RWPE1 (cell line): ENCODE measurements around the gene UBAP2L.
A peak's percentile ranks its signal among the peaks of the same experiment; 100 is the strongest.

Source experiments
- CTCF ChIA-PET: fragments of 350-600 bp; sonication (Branson Sonifier 250); formaldehyde crosslinking; extraction: SDS; loops from one replicate; lab custom pipeline; 2021; lab: Yijun Ruan, JAX
- POLR2A ChIA-PET: fragments of 400-600 bp; formaldehyde crosslinking; extraction: SDS; loops from one replicate; lab custom pipeline; 2020; ENCODE audit warnings: antibody characterized with exemption; ENCODE audit not compliant: low non-redundant PET; lab: Yijun Ruan, JAX
- DNase-seq: peaks from one replicate; pipeline ENCODE4 v3.0.0; 2012; ENCODE audit warnings: low spot score
- H3K27ac ChIP-seq: fragments of 450-650 bp; 2 replicates; pipeline ENCODE4 v1.5.1; 2017
- CTCF ChIP-seq: fragments of 450-650 bp; conservative IDR thresholded peaks from 2 replicates; pipeline ENCODE4 v1.5.1; 2017; ENCODE audit warnings: low read depth, mild to moderate bottlenecking

The UBAP2L gene

GRCh38 chr1:154220071-154220969 is at the start of gene UBAP2L:
Gene UBAP2L (plus strand): TSS chr1:154220955. CDS start chr1:154225124, 4,169 bp downstream.
- peak; percentile 90 for DNase-seq
- no peak for TF ChIP-seq CTCF
- ChIA-PET POLR2A (interaction anchor here (0.5 to 1.2 kb wide), 3 partner anchors 13 to 1256 kb away, joined by 3 to 11 read pairs (median 4); no protein-coding TSS in a partner anchor), CTCF (interaction anchor here (0.6 kb wide), 1 partner anchor 36 kb away, joined by 5 read pairs; no protein-coding TSS in a partner anchor)
- H3K27ac ChIP-seq: peak within 1 kb of the TSS; percentile 92

- H3K27ac ChIP-seq: no peak overlapping the region
- DNase-seq: no peak
- ChIA-PET CTCF (interaction anchor here (0.6 kb wide), 1 partner anchor 77 kb away, joined by 4 read pairs; no protein-coding TSS in a partner anchor), POLR2A (no interaction called here)
- TF ChIP-seq CTCF: no peak
Measured at GRCh38 chr1:154171223-154171583, 49.6 kb upstream of the UBAP2L start.

GRCh38 chr1:154171880-154172279 is 48.9 kb upstream of the UBAP2L start:
- DNase-seq: no peak
- no peak for TF ChIP-seq CTCF
- ChIA-PET CTCF (interaction anchor here (0.6 kb wide), 1 partner anchor 76 kb away, joined by 4 read pairs; no protein-coding TSS in a partner anchor), POLR2A (no interaction called here)
- H3K27ac ChIP-seq: no peak overlapping the region

DNA sequence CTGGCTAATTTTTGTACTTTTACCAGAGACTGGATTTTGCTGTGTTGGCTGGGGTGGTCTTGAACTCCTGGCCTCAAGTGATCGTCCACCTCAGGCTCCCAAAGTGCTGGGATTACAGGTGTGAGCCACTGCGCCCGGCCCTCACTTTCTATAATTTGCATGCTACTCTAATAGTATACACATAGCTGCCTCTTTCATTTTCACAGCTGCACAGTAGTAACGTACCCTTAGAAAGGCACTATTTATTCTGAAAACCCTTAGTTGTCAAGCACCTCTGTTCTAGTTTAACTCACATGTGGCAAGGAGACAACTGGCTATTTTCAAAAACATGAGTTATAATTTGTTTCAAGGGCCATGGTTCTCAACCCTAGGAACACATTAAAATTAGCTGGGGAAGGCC is 46.1 kb upstream of the UBAP2L start:
- CTCF ChIA-PET: no interaction called here
- TF ChIP-seq CTCF: no peak
- POLR2A ChIA-PET: interaction anchor here (0.6 kb wide), 1 partner anchor 93 kb away, joined by 5 read pairs; no protein-coding TSS in a partner anchor
- DNase-seq: no peak
- H3K27ac ChIP-seq: no peak overlapping the region

- ChIA-PET CTCF (interaction anchor here (0.6 kb wide), 1 partner anchor 13 kb away, joined by 3 read pairs; no protein-coding TSS in a partner anchor), POLR2A (no interaction called here)
- TF ChIP-seq CTCF: no peak
- peak overlapping the region; percentile 59 for H3K27ac ChIP-seq
- DNase-seq: no peak
Measured at GRCh38 chr1:154176337-154176736, 44.4 kb upstream of the UBAP2L start.

- TF ChIP-seq CTCF: no peak
- no peak overlapping the region for H3K27ac ChIP-seq
- no peak for DNase-seq
- ChIA-PET POLR2A (no interaction called here), CTCF (no interaction called here)
Measured at GRCh38 chr1:154178013-154178412, 42.7 kb upstream of the UBAP2L start.
